HG03521 (cell line): ENCODE data around the gene CCDC183.
"Not testable (repeated sequence)": the region's sequence is repeated elsewhere in the genome, so short reads cannot be mapped to it uniquely, and the experiment has no call there.

Experiments
- ATAC-seq: cut with Tn5 transposase; IDR thresholded peaks from one replicate; pipeline ENCODE4 v1.9.1; 2021; ENCODE audit warnings: mild to moderate bottlenecking, moderate library complexity; ENCODE audit not compliant: unreplicated experiment

CCDC183 gene

GRCh38 chr9:136799079-136799853 lies 3.1 kb downstream of the CCDC183 start:
- ATAC-seq, result no peak

DNA sequence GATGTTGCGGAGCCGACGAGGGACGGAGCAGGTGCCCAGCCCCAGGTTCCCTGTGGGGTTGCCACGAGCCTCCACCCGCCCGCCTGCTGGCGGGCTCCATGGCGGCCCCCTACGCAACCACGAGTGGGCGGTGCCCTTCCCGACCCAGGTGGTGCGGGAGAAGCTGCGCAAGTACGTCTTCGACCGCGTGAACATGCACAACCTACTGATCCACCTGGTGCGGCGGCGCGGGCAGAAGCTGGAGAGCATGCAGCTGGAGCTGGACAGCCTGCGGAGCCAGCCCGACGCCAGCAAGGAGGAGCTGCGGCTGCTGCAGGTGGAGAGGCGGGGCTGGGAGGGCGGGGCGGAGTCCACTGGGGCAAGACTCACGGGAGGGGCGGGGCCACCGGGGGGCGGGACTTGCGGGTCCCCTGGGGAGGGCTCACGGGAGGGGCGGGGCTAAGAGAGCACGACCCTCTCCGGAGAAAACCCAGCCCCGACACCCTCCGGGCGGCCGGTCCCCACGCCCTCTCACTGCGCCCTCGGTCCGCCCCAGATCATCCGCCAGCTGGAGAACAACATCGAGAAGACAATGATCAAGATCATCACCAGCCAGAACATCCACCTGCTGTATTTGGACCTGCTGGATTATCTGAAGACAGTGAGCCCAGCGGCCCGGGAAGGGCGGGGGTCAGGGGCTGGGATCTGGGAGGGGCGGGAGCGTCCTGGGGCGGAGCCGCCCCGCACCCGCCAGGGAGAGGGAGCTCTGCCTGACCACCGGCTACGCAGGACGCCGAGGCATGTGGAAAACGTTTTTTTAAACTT lies 3.9 kb downstream of the CCDC183 start:
- ATAC-seq, result peak; percentile 46

DNA sequence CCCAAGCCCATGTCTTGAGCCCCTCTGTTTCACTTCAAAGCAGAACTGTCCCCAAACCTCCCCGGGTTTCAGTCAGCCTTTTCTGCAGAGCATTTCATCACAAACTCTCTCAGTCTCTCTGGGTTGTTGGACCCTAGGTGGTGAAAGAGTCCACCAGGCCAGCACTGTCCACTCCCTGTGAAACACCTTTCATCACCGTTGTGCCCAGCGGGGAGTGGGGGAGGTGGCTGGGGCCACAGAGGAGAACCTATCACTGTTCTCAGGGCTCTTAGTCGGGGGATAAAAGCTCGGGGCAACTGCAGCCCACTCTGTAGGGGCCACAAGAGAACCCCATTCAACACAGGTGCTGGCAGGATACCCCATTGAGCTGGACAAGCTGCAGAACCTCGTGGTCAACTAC lies 6.2 kb downstream of the CCDC183 start:
- no peak for ATAC-seq

- ATAC-seq, result not testable (repeated sequence)
Observed at GRCh38 chr9:136803009-136803550, 6.9 kb downstream of the CCDC183 start.

- ATAC-seq, result no peak
Observed at GRCh38 chr9:136803551-136804508, 7.7 kb downstream of the CCDC183 start.

GRCh38 chr9:136804509-136805206 lies 8.5 kb downstream of the CCDC183 start:
- no peak for ATAC-seq

DNA sequence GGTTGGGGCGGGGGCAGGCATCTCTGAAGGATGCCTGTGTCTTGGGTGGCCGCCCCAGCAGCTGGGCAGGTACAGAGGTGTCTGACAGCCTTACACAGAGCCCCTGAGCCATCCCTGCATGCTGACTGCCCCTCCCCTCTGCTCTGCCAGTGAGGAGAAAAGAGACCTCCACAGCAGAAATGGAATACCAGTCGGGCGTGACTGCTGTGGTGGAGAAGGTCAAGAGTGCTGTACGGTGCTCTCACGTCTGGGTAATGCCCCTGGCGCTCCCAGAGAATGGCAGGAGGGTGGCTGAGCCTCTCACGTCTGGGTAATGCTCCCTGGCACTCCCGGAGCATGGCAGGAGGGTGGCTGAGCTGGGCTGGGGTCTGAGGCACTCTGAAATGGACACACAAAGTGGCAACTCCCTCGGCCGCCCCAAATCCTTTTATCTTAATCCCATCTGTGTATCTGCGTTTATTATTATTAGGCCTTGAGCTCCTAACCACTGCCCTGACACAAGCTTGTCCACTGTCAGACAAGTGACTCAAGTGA lies 9.1 kb downstream of the CCDC183 start:
- no peak for ATAC-seq

GRCh38 chr9:136806067-136806466 lies 9.9 kb downstream of the CCDC183 start:
- no peak for ATAC-seq

- no peak for ATAC-seq
Observed at GRCh38 chr9:136806631-136807201, 10.6 kb downstream of the CCDC183 start.

- ATAC-seq, result peak; percentile 87
Observed at GRCh38 chr9:136807281-136808074, 11.3 kb downstream of the CCDC183 start, which contains the start of gene RABL6. RABL6 (plus strand) TSS chr9:136807948; CDS start chr9:136808197, 249 bp downstream.

GRCh38 chr9:136808075-136808805 lies 12.1 kb downstream of the CCDC183 start:
- ATAC-seq, result peak; percentile 31

GRCh38 chr9:136808806-136809158 lies 12.6 kb downstream of the CCDC183 start:
- no peak for ATAC-seq

DNA sequence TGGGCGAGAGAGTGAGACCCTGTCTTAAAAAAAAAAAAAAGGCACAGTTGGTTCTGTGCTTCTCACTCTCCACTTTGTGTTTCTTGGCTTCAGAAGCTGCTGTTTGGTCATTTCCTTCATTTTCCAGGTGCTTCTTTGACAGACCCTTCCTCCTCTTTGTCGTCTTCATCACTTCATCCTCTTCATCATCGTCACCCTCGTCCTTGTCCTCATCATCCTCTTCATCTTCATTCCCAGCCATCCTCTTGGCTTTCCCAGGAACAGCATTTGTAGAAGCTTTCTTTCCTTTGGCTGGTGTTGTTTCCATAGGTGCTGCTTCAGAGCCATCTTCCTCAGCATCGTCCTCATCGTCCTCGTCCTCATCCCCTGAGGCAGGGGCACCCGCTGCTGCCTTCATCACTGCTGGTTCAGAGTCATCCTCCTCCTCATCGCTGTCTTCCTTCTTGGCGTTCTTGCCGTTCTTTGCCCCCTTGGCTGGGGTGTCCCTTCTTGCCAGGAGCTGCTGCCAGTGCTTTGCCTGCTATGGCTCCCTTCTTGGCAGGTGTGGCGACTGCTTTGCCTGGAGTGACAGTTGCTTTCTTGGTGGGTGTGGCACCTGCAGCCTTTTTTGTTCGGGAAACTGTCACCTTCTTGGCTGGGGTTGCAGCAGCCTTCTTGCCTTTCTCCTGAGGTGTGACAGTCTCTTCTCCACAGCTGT lies 18.7 kb downstream of the CCDC183 start:
- ATAC-seq, result no peak

DNA sequence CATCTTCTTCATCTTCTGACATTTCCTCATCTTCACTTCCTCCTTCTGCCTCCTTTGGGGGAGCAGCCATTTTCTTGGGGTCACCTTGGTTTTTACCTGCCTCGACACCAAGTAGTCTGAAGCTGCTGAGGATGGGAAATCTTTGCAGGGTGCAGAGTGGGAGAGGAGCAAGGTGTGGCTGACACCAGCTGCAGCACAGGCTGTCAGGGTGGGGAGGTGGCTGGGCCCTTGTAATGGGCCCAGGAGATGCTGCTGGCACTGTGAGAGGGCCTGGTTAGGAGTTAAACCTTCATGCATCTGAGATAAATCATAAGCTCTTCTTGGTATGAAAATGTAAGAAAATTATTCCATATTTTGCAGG lies 19.3 kb downstream of the CCDC183 start:
- no peak for ATAC-seq

DNA sequence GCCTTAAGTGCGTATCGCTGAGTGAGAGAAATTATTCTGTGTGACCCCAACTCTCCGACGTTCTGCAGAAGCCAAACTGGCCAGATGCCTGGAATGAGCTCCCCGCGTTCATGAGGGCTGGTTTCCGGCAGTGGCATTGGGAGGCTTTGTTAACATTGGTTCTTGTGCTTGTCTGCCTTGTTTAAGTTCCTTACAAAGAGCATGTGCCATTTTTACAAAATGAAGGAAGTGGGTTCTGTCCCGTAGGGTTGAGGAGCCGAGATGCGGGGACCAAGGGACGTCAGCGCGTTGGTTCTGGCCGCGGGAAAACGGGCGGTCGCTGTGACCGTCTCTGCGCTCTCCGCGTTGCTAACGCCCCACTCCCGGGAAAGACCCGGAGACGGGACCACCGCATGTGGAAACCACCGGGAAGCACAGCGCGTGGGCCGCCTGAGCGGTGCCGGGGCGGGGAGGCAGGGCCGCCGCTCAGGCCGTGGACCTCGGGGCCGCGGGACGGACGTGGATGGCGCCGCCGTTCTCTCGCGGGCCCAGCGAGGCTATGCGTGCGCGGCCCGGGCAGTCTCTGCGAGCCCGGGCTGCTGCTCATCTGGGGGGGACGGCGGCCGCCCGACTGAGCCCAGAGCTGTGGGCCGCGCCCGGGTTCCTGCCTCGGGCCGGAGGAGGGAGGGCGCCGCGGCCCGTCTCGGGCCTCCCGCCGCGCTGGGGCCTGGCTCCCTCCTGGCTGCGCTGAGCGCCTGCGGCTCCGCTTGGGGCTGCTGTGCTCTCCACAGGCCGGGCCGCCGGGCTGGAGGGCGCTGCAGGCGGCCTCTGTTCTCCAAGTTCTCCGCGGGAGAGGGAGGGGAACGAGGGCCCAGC lies 25.1 kb downstream of the CCDC183 start:
- no peak for ATAC-seq

GRCh38 chr9:136821826-136822544 lies 25.8 kb downstream of the CCDC183 start:
- ATAC-seq, result no peak
